Osteoblast (primary cell): ENCODE results near the gene ENOX2. TPM values are rescaled to one million over a fixed set of nuclear protein-coding genes. Genes with fewer than 3 reads are reported as not detected.

ENCODE experiments used
- DNase-seq: peaks from one replicate; pipeline ENCODE4 v3.0.0; 2011; ENCODE audit warnings: low spot score, mixed read lengths; ENCODE audit not compliant: insufficient read length; ENCODE audit errors: missing footprints
- H2AFZ ChIP-seq: 2 replicates; pipeline ENCODE4 v1.6.0; 2011; ENCODE audit warnings: mild to moderate bottlenecking, low read length
- H3K27ac ChIP-seq: 2 replicates; pipeline ENCODE4 v1.5.1; 2011; ENCODE audit warnings: mild to moderate bottlenecking, low read depth, low read length, moderate library complexity
- H3K27me3 ChIP-seq: 2 replicates; pipeline ENCODE4 v1.6.0; 2012; ENCODE audit warnings: mild to moderate bottlenecking, control low read depth, inconsistent platforms, low read length, moderate library complexity; ENCODE audit not compliant: insufficient read depth
- H3K36me3 ChIP-seq: 2 replicates; pipeline ENCODE4 v1.5.1; 2011; ENCODE audit warnings: mild to moderate bottlenecking, low read length, control low read depth, moderate library complexity; ENCODE audit not compliant: insufficient read depth
- H3K4me1 ChIP-seq: 2 replicates; pipeline ENCODE4 v1.5.1; 2011; ENCODE audit warnings: mild to moderate bottlenecking, low read length, control low read depth, moderate library complexity; ENCODE audit not compliant: insufficient read depth
- H3K4me2 ChIP-seq: 2 replicates; pipeline ENCODE4 v1.6.0; 2011; ENCODE audit warnings: mild to moderate bottlenecking, low read length; ENCODE audit not compliant: insufficient read depth
- H3K4me3 ChIP-seq: fragments of 200-600 bp; sonication (generic); 3 replicates; pipeline ENCODE4 v1.5.1; 2012; ENCODE audit warnings: mild to moderate bottlenecking, low read length, inconsistent platforms; ENCODE audit not compliant: insufficient read depth
- H3K79me2 ChIP-seq: 2 replicates; pipeline ENCODE4 v1.6.0; 2012; ENCODE audit warnings: mild to moderate bottlenecking, low read length, control low read depth, inconsistent platforms; ENCODE audit not compliant: insufficient read depth
- H3K9me3 ChIP-seq: 2 replicates; pipeline ENCODE4 v1.5.1; 2011; ENCODE audit warnings: low read depth, low read length, control low read depth
- H4K20me1 ChIP-seq: 2 replicates; pipeline ENCODE4 v1.6.0; 2012; ENCODE audit warnings: mild to moderate bottlenecking, low read length, control low read depth; ENCODE audit not compliant: insufficient read depth
- total RNA-seq: library from RNA; depleted of rRNA; stranded (reverse); fragments of >200 nt; gene quantifications from 2 replicates; pipeline ENCODE4 v1.2.3, GENCODE V29; 2012
- TF ChIP-seq, protein P1 (sequence below): IDR thresholded peaks from 2 replicates; pipeline ENCODE4 v1.5.1; 2011; ENCODE audit warnings: mild to moderate bottlenecking, low read depth, low read length, moderate library complexity; ENCODE audit errors: extremely low read depth

The ENOX2 gene
- total RNA-seq, 1 donor: 8.0 TPM

DNA sequence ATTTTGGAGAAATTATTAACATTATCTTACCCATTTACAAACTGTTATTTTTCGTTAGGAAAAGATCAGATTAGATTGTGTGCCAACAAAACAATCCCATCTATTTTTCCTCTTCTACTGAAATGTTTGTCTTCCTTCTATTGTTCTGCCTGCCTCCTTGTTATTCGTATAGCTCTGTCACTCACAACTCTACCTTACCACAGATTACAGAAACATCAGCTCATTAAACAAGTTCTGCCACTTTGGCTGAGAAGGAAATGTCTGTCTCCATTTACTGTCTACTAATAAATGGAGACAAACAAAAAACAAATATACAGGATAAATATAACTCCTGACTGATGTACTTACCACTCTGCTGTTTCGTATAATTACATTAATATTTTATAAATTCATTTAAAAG is 211.4 kb downstream of the ENOX2 start:
- no peak for DNase-seq
- no peak overlapping the region for H3K27ac ChIP-seq
- no peaks in the 10 kb centered on the region for H3K79me2 ChIP-seq
- H3K36me3 ChIP-seq: no peaks in the 10 kb centered on the region
- no peaks in the 10 kb centered on the region for H3K4me1 ChIP-seq
- TF ChIP-seq, protein P1, sequence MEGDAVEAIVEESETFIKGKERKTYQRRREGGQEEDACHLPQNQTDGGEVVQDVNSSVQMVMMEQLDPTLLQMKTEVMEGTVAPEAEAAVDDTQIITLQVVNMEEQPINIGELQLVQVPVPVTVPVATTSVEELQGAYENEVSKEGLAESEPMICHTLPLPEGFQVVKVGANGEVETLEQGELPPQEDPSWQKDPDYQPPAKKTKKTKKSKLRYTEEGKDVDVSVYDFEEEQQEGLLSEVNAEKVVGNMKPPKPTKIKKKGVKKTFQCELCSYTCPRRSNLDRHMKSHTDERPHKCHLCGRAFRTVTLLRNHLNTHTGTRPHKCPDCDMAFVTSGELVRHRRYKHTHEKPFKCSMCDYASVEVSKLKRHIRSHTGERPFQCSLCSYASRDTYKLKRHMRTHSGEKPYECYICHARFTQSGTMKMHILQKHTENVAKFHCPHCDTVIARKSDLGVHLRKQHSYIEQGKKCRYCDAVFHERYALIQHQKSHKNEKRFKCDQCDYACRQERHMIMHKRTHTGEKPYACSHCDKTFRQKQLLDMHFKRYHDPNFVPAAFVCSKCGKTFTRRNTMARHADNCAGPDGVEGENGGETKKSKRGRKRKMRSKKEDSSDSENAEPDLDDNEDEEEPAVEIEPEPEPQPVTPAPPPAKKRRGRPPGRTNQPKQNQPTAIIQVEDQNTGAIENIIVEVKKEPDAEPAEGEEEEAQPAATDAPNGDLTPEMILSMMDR: no peak
- H3K4me2 ChIP-seq: no peak overlapping the region
- peaks cover 3% of the 10 kb centered on the region for H3K27me3 ChIP-seq
- H2AFZ ChIP-seq: no peak overlapping the region
- no peaks in the 10 kb centered on the region for H3K9me3 ChIP-seq
- no peak overlapping the region for H3K4me3 ChIP-seq
- H4K20me1 ChIP-seq: no peaks in the 10 kb centered on the region

DNA sequence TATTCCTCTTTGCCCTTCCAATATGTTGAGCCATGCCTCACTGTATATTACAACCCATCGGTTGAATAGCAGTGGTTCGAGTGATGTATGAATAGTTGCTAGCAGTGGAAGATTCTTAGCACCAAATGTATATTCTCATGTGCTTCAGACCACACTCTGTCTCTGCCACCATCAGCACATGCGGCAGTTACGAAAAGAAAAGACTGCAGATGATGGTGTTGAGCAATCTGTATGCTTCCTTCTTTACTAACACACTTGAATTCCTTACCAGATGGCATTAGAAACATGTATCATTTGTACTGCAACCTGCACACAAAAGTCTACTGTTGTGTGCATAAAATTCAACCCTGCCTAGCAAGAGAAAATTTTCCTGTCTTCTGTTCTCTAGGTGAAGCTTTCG is 214.6 kb downstream of the ENOX2 start:
- DNase-seq: no peak
- peaks cover 3% of the 10 kb centered on the region for H3K27me3 ChIP-seq
- H4K20me1 ChIP-seq: no peaks in the 10 kb centered on the region
- no peaks in the 10 kb centered on the region for H3K36me3 ChIP-seq
- no peaks in the 10 kb centered on the region for H3K4me1 ChIP-seq
- H3K79me2 ChIP-seq: no peaks in the 10 kb centered on the region
- H3K9me3 ChIP-seq: no peaks in the 10 kb centered on the region
- no peak overlapping the region for H3K4me2 ChIP-seq
- TF ChIP-seq, protein P1: no peak
- H2AFZ ChIP-seq: no peak overlapping the region
- H3K4me3 ChIP-seq: no peak overlapping the region
- no peak overlapping the region for H3K27ac ChIP-seq

DNA sequence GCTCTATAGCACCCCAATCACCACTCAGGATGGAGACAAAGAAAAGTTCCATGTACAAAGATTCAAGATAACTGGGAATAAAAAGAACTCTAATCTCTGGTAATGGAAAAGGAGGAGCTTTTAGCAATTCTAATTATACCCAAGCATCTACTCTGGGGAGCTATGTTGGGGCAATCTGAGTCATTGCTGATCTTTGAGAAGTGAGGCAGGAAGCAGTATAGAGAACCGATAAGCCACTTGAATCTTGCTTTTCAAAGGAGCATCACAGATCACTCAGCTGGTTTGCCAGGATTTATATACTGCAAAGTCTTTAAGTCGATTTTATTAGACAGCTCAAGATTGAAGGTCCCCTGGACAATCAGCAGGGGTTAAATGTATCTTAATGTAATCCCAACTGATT is 220.0 kb downstream of the ENOX2 start:
- no peak overlapping the region for H3K4me3 ChIP-seq
- H4K20me1 ChIP-seq: no peaks in the 10 kb centered on the region
- no peaks in the 10 kb centered on the region for H3K79me2 ChIP-seq
- H3K4me1 ChIP-seq: peaks cover 13% of the 10 kb centered on the region
- TF ChIP-seq, protein P1: no peak
- DNase-seq: peak; percentile 66
- no peaks in the 10 kb centered on the region for H3K27me3 ChIP-seq
- no peak overlapping the region for H2AFZ ChIP-seq
- no peaks in the 10 kb centered on the region for H3K36me3 ChIP-seq
- H3K4me2 ChIP-seq: peak overlapping the region; percentile 55
- peak overlapping the region; percentile 59 for H3K27ac ChIP-seq
- H3K9me3 ChIP-seq: no peaks in the 10 kb centered on the region

DNA sequence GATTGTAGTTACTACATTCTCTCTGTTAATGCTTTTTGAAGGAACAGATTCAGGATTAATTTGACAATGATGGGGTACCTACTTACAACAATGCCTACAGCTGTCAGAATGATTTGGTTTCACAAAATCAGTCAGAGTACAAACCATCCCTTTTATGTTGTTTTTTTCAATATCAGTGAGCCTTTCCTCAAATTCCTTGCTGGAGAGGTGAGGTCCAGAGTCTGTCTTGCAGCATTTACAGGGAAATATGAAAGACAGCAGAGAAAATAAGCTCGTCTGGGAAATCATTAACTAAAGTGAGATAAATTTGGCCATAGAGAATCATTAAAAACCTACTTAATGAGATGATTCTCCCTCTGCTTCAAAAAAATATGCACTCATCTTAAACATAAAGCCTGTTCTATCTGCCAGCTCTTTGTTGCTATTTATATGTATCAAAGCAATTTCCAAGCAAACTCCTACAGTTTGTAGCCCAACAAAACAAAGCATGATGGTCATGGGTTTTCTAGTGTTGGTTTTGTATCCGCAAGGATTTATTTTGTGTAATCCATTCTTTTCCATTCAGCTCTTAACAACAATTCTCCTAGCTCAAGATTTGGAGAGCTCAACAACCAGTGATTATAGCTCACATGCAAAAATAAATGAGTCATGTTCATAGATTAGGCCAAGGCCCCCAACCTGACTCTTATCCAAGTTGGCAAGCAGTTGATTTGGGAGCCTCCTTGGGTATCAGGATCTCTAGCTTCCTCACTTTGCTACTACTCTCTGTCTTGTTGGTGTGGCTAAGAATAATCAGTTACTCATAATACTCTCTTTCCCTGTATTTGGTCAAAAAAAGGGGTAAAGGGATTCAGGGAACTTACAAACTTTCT is 222.6 kb downstream of the ENOX2 start:
- Histone ChIP-seq H3K9me3 (no peaks in the 10 kb centered on the region), H4K20me1 (no peaks in the 10 kb centered on the region), H3K79me2 (no peaks in the 10 kb centered on the region), H3K27me3 (no peaks in the 10 kb centered on the region), H3K4me1 (peaks cover 13% of the 10 kb centered on the region), H3K27ac (peak overlapping the region; percentile 5), H3K4me2 (no peak overlapping the region), H3K4me3 (no peak overlapping the region), H2AFZ (no peak overlapping the region), H3K36me3 (no peaks in the 10 kb centered on the region)
- TF ChIP-seq, protein P1: no peak
- DNase-seq: peak; percentile 27
